HEK293T (cell line): ENCODE results near the gene CPED1.

Experiments used
- CTBP1 ChIP-seq: fragments of 450-650 bp; IDR thresholded peaks from 2 replicates; pipeline ENCODE4 v1.6.1; 2016; ENCODE audit warnings: borderline replicate concordance
- ELF4 ChIP-seq: fragments of 450-650 bp; IDR thresholded peaks from 2 replicates; pipeline ENCODE4 v1.6.1; 2017; ENCODE audit warnings: antibody characterized with exemption
- FOXA1 ChIP-seq: fragments of 450-650 bp; IDR thresholded peaks from 2 replicates; pipeline ENCODE4 v1.6.1; 2016; ENCODE audit warnings: mild to moderate bottlenecking
- PKNOX1 ChIP-seq: fragments of 450-650 bp; IDR thresholded peaks from 2 replicates; pipeline ENCODE4 v1.6.1; 2016
- SP1 ChIP-seq: fragments of 450-650 bp; IDR thresholded peaks from 2 replicates; pipeline ENCODE4 v1.6.1; 2017

- no peak for TF ChIP-seq CTBP1
- TF ChIP-seq SP1 = no peak
- no peak for TF ChIP-seq PKNOX1
- TF ChIP-seq ELF4 = no peak
- TF ChIP-seq FOXA1 = no peak
These were observed 223.5 kb downstream of the CPED1 start for GRCh38 chr7:121212036-121212435.
